Endometrial microvascular endothelial cells (primary cell): ENCODE measurements around the gene FGFR3. TPM values are rescaled to one million over a fixed set of nuclear protein-coding genes. Genes with fewer than 3 reads are reported as not detected.

Experiments used
- in situ Hi-C: cut with HindIII; loops from 2 replicates; pipeline ENCODE4 v1.10.0; 2017; ENCODE audit warnings: low sequenced_read_pairs, low pct_unique_long_range_greater_than_20kb; ENCODE audit errors: inconsistent ontology term
- total RNA-seq: library from RNA; depleted of rRNA; stranded (reverse); fragments of >200 nt; gene quantifications from one replicate; pipeline ENCODE4 v1.2.3, GENCODE V29; 2015; ENCODE audit errors: inconsistent ontology term

The FGFR3 gene
- total RNA-seq, 1 donor from 2014 or later: 0.19 TPM

DNA sequence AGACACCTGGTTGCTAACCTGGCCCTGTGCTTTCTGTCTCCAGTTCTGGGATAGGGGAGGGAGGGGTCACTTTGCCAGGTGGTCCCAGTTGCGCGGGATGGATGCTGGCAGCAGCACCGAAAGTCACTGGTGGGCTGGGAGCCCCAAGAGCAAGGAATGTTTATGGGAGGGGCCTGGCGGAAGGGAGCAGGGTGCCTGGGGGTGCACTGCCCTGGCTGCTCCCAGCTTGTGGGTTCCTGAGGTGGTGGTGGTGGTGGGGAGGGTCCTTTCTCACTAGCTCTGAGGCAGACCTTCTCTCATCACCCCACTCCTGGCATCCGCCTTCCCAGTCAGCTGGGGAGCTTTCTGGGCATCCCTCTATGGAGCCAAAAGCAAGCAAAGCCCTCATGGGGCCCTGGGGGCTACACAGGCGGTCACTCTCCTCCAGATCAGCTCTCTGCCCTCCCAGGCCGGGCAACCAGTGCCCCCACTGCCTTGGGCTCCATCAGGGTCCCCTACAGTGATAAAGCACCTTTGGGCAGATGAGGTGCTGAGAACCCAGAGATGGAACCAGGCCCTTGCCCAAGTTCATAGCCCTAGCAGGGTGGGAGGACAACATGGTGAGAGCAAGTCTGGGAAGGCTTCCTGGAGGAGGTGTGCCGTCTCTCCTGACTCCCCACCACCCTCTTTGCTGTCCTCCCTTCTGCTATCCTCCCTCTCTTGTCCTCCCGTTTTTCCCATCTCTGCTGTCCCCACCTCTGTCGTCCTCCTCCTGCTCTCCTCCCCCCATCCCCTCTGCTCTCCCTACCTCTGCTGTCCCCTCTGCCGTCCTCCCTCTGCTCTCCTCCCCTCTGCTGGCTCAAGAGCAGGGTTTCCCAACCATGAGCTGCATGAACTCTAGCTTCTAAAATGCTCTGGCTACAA, 16.0 kb downstream of the FGFR3 start:
- in situ Hi-C loops: no loop called here

DNA sequence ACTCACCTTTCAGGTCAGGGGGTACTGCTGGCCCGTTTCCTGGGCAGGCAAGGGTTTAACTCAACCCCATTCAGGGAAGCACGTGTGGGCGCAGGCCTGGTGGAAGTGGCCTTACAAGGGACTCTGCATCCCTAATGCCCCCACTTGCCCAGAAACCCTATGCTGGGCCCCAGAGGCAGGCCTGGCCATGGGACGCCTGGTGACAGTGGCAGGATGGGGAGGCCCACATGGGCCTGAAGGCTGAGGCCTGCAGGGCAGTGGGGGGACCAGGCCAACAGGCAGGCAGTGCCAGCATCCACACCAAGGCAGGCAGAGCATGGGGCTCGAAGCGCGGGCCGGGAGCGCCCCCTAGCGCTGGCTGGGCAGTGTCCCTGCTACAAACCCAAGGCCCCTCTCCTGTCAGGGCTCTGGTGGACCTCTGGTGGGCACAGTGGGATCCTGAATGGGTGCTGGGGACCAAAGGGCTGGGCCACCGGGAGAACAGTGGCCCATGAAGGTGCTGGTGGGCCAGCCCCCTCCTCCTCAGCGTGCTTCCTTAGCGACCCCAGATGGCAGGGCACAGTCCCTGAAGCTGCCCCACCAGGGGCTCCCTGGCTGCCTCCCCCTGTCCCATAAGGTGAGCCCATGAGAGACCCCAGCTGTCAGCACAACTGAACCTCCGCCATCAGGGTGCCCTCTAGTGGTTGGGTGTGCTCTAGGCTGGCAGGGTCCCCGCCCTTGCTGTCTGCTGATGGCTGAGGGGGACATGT, 16.8 kb downstream of the FGFR3 start:
- in situ Hi-C loops: no loop called here

DNA sequence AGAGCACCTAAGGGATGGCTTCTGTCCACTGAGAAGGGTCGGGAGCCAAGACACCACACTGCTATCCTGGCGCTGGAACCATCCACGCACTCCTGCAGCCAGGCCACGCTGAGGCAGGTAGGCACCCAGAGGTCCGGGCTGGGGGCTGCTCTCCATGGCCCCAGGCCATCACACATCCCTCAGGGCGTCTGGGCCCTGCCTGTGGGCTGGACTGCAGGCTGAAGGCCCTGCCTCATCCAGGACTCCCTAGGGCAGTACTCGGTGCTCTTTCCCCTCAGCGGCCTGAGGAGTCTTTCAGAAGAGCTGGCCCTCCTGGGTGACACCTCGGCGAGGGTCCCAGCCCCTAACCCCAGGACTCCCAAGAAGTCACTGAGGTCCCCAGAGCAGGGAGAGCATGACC, 17.7 kb downstream of the FGFR3 start:
- in situ Hi-C loops: no loop called here

DNA sequence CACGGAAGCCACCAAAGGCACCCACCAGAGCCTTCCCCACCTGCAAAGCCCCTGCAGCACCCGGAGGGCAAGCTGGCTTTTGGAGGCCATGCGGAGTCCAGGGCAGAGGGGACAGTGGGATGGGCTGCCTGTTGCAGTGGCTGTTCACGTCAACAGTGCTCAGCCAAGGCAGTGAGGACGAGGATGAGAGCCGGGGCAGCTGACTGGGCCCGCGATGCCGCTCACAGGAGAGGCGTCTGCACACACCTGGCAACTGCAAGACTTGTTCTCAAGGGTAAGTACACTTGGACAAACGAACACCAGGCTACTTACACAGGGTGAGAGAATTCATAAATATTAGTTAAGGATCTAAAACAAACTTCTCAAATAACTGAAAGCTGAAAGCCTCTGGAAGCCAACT, 19.6 kb downstream of the FGFR3 start:
- in situ Hi-C loops: no loop called here

DNA sequence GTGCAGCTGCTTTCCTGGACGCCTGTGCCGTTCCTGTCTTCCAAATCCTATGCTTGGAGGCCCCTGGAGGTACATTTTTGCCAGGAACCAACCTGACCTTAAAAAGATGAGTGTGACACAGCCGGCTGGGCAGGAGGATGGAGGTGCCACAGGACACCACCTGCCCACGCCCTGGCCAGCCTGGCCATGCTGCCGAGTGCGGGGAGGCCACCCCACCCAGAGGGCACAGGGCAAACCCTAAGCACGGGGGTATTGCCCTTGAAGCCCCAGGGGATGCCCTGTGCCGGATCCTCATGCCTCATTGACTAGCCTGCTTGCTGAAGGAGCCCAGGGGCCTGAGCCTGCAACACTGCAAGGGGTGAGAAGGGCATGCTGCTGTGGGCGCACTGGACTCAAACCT, 20.1 kb downstream of the FGFR3 start:
- in situ Hi-C loops: no loop called here

DNA sequence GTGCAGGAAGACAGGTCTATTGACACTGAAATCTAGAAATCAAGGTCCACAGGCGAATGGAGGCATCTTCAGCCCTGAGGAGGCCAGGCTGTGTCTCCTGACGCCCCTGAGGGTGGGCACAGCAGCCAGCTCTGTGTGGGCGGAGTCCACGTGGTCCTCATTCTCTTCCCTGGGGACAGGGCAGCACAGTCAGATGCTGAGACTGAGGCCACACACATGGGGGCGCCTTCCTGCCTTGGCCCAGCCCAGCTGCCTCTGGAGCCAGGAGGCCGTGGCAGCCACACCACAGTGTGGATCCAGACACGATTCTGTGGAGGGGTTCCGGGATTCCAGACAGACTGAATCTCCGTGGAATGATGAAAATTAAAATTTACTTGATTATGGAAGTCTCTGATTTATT, 20.8 kb downstream of the FGFR3 start:
- in situ Hi-C loops: no loop called here

DNA sequence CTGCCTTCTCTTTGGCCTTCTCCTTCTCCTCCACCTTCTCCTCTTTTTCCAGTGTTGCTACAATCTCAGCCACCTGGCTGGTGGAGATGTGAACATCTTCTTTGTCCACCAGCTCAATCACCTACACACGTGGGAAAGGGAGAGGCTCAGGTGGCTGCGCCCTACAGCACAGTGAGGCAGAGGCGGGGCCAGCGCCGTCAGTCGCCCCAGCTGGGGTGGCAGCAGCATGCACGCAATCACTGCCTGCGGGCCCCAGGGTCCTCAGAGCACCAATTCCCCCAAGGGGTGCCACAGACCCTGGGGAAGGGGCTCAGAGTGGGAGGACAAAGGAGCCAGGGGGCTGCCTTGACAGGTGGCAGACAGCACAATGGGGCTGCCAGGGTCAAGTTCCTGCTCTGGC, 21.4 kb downstream of the FGFR3 start:
- in situ Hi-C loops: no loop called here

DNA sequence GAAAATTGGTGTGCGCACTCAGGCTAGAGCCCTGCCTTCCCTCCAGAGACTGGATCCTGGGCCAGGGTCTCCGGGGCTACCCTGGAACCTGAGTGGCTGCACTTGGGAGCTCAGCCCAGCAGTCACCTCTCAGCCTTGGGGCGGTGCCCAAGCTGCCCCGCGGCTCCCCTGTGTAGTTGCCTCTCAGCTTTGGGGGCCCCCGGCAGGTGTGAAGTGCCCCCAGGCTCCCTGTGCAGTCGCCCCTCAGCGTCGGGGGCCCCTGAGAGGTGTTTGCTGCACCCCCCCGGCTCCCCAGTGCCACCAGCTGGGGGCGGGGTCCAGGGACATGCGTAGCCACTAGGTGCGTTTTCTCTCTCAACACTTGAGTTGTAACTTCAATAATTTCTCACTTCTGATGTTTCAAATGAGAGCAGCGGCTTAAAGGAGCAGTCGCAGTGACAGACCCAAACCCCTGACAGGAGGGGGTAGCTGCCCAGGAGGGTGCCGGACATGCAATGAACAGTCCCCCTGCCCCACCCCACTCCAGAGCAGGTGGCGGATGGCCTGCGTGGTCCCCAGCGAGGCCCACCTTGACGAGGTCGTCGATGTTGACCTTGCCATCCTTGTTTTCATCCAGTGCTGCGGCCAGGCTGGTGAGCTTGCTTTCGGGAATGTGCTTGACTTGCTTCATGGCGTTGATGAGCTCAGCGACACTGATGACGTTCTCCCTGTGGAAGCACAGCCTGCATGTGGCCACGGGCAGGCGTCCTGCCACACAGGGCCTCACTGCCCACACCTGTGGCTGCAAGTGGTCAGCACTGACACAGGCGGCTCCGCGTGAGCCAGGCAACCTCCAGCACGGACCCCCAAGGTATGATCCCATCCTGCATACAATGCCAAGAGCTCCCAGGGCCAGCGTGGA, 22.3 kb downstream of the FGFR3 start:
- in situ Hi-C loops: no loop called here

DNA sequence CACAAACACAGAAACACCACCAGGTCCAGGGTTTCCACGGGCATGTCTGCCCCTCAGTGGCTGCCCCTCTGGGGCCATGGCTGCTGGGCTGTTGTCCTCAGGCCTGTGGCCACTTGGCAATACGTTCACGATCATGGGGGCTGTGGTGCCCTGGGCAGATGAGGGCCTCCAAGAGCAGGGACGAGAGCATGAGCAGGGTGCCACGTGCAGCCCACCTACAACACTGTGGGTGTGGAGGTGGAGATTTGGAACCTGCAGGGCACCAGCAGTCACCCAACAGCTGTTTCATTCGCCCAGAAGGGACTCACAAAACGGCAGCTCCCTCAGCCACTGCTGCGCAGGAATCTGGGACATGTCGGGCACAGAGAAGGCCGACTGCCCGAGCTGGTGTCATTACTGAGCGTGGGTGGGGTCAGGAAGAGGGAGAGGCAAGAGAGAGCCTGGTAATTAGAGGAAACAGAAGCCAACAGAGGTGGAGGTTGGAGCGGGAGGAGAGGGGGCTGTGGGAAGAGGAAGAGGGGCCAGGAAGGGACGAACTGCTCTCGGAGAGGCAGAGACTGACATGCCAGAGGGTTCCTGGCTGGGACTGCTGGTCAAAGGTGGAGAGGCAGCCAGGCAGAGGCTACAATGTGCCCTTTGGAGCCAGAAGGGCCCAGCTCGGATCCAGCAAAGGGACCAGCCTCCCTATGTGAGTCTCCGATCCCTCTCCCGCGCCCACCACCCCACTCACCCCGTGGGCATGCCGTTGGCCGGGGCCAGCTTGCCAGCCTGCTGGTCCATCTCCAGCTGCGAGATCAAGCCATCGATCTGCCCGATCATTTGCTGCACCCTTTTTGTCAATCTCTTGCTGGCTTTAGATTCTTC, 23.1 kb downstream of the FGFR3 start:
- in situ Hi-C loops: no loop called here

DNA sequence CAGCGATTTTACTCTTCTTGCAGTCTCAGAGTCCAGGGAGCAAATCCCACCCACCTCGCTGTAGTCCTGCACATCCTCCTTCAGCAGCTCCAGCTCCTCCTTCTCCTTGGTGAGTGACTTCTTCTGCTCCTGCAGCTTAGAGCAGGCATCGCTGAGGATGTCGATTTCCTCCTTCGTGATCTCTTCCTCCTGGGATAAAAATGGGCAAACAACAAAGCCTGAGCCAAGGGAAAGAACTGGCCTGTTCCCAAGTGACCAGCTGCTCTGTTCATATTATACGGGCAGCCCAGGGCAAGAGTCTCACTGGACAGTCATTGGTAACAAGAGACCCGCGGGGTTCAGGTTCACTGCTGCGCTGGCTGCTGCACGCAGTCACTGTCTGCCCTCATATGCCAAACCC, 26.2 kb downstream of the FGFR3 start:
- in situ Hi-C loops: no loop called here

DNA sequence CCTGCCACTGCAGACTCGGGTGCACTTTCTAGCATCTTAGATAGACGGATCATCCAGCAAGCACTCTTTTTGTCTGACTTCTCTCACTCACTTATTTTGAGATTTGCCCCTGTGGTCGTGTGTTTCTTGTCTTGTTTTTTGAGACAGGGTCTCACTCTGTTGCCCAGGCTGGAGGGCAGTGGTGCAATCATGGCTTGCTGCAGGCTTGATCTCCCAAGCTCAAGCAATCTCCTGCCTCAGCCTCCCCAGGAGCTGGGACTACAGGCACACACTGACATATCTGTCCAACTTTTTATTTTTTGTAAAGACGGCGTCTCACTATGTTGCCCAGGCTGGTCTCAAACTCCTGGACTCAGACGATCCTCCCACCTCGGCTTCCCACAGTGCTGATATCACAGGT, 26.7 kb downstream of the FGFR3 start:
- in situ Hi-C loops: no loop called here

DNA sequence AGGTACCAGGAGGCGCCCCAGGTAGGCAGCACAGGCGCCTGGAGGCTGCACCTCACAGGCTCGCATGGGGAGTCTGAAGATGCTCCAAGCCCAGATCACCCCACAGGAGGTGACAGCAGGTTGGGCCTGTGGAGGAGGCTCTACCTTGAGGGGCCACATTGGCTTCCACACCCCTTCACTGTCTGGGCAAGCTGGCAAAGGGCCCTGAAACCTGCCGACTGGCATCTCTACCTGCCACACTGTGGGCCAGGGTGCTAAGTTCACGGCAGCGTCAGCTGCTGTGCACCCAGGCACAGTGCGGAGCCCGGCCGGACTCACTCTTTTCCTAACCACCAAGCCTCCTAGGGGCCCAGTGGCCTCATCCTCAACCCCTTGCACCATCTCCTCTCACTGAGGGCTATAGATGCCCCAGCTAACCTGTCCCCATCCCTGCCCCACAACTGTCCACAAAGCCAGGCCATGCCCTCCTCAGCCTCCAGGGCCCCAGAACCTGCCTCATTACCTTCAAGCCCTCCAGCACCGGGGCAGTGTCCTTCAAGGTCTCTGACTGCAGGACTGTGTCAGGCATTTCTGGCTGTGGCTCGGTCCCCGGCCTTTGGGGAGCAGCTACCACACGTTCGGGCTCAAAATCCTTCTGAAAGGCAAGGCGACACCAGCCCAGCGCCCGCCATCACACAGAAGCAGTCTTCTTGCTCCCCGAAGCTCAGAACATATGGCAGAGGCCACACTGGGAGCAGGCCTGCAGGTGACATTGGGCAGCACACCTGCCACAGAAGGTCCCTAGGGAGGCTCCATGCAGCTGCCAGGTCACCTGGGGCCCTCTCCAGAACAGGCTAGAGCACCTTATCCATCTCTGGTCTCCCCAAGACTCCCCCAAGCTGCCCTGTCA, 28.8 kb downstream of the FGFR3 start:
- in situ Hi-C loops: no loop called here

DNA sequence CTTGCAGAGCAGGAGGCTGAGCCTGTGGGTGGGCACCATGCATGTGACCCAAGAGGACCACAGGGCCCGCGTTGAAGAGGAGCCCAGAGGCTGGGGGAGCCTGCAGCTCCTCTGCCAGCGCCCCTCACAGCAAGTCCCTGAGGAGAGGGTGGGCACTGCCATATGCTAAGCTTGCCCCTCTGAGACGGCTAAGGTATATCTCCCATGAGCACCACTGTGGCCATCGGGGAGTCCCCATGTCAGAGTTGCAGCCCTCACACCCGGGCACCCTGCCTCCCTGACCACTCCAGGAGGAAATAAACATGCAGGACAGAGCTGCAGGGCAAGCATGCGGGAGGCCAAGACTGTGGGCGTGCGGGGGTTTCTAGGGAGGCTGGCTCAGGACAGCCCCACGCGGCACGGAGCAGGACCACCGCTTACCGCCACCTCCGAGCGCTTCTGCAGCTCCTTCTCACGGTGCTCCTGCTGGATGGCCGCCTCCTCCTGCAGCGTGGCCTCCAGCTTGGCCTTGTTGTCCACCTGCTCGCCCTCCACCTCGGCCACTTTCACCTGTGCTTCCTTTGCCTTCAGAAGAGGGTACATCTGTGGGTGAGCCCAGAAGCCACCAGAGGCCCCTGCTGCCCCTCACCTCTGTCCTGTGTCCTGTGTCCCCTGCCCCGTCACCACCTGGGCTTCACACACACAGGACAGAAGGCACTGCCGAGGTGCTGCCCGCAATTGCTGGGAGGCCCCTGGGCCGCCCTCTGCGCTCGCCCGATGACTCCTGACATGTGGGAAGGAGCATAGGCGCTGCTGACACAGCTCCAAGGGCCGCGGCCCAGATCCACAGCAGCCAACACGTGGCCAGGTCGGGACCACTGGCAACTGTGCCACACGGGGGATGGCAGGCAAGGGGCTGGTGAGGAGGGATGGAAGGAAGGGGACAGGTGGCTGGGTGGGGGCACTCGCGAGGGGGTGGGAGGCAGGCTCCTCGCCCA, 29.8 kb downstream of the FGFR3 start:
- in situ Hi-C loops: no loop called here

DNA sequence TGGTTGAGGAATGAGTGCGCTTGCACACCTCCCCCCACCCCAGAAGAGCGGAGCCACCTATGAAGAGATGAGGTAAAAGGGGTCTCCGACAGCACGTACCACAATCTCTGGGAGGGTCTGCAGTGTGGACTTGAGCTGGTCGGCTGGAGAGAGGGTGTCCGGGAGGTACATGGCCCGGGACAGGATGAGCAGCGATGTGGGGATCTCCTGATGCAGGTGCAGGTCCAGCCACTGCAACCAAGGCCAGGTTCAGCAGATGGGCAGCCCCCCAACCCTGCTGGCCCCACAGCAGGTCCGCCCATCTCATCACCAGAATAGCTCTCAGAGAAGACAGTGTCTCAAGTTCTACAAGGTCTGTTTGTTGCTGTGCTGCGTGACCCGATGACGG, 30.4 kb downstream of the FGFR3 start:
- in situ Hi-C loops: no loop called here

DNA sequence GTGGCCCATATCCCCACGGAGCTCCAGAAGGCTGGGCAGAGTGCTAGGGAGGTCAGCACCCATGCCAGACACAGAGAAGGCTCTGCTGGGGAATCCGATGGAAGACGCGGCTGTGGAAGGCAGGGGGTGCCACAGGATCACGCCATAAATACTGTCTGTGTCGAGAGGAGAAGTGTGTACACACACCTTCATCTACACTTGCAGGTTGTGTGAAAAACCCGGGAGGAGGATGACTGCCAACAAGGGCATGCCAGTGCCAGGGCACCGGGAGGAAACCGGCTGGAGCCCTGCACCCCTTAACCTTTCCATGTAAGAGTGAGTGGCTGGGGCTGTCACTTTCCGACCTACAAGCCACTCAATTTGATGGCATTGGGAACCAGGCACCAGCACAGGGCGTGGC, 31.7 kb downstream of the FGFR3 start:
- in situ Hi-C loops: no loop called here

DNA sequence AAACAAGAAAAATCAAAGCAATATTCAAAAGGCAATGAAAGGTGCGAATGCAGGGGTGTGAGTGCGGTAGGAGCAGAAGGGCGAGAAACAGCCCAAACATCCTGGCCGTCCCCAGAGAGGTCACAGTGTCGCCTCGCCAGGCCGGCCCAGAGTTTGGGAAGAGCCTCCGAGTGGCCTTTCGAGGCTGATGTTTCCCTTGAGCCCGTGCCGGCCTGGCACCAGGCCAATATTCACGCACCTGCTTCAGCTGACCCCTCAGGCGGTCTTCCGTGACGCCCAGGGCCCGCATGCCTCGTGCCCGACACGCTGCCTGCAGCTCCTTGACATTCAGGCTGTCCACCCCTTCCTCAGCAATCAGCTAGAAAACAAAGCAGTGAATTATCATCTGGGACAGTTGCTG, 32.2 kb downstream of the FGFR3 start:
- in situ Hi-C loops: no loop called here
